Vagina (tissue), 2 donors: Measurements from ENCODE around the gene GNG7. TPM values are rescaled to one million over a fixed set of nuclear protein-coding genes. Genes with fewer than 3 reads are reported as not detected.

ENCODE experiments used
- DNase-seq, 2 donors: peaks; one replicate each; pipeline ENCODE4 v3.0.0-alpha.2; 2017; ENCODE audit errors: extremely low spot score in 2 of 2
- H3K27ac ChIP-seq: fragments of 200-600 bp; sonication (generic); one replicate; pipeline ENCODE4 v1.5.1; 2019
- H3K27me3 ChIP-seq: fragments of 200-600 bp; sonication (generic); one replicate; pipeline ENCODE4 v1.5.1; 2019
- H3K36me3 ChIP-seq, 2 donors: fragments of 200-600 bp; sonication (generic); one replicate each; pipeline ENCODE4 v1.5.1; 2017 to 2019
- H3K4me1 ChIP-seq: fragments of 200-600 bp; sonication (generic); one replicate; pipeline ENCODE4 v1.5.1; 2019
- H3K4me3 ChIP-seq, 2 donors: fragments of 200-600 bp; sonication (generic); 1 replicate in 1 of 2; 2 replicates in 1 of 2; pipeline ENCODE4 v1.5.1; 2016 to 2019
- H3K9me3 ChIP-seq: fragments of 200-600 bp; sonication (generic); one replicate; pipeline ENCODE4 v1.5.1; 2019
- CTCF ChIP-seq, 3 experiments: fragments of 450-650 bp in 2 of 3; fragments of 200-600 bp in 1 of 3; sonication (generic) in 1 of 3; IDR thresholded peaks; one replicate each; pipeline ENCODE4 v1.5.1; 2017 to 2019; ENCODE audit warnings: antibody characterized with exemption in 3 of 3, mild to moderate bottlenecking in 2 of 3, moderate library complexity in 2 of 3
- POLR2A ChIP-seq, 2 donors: fragments of 450-650 bp; IDR thresholded peaks; one replicate each; pipeline ENCODE4 v1.6.1; 2017; ENCODE audit warnings: antibody characterized with exemption in 2 of 2, mild to moderate bottlenecking in 2 of 2, moderate library complexity in 2 of 2
- POLR2AphosphoS5 ChIP-seq, 2 donors: sonication (generic); formaldehyde crosslinking; IDR thresholded peaks; one replicate each; pipeline ENCODE4 v1.9.0; 2017; ENCODE audit warnings: antibody characterized with exemption in 2 of 2, mild to moderate bottlenecking in 2 of 2, low read depth in 1 of 2; ENCODE audit not compliant: insufficient read depth in 1 of 2
- intact Hi-C: fragments of 100-400 bp; cut with DNase I; formaldehyde crosslinking; loops from one replicate; pipeline ENCODE4 v1.15.1; 2023
- total RNA-seq: library from RNA; depleted of rRNA; stranded (reverse); fragments of >200 nt; gene quantifications from one replicate; pipeline ENCODE4 v1.2.3, GENCODE V29; 2016

GNG7 gene
- total RNA-seq, 1 donor from 2014 or later, result 2.0 TPM

GRCh38 chr19:2516727-2517126 lies 185.8 kb downstream of the GNG7 start:
- intact Hi-C loops, result no loop called here
- no peak overlapping the region for H3K27ac ChIP-seq
- TF ChIP-seq POLR2AphosphoS5 (IDR thresholded peaks at IDR 0.05; ENCODE audit: insufficient read depth in 1 of 2, low read depth in 1 of 2), result no peak
- no peak for TF ChIP-seq CTCF (IDR thresholded peaks at IDR 0.05)
- no peak for TF ChIP-seq POLR2A (IDR thresholded peaks at IDR 0.05)
- H3K9me3 ChIP-seq, result no peaks in the 10 kb centered on the region
- no peaks in the 10 kb centered on the region for H3K36me3 ChIP-seq
- no peak overlapping the region for H3K4me3 ChIP-seq
- DNase-seq, result no peak
- no peaks in the 10 kb centered on the region for H3K4me1 ChIP-seq
- H3K27me3 ChIP-seq, result no peaks in the 10 kb centered on the region

- H3K4me1 ChIP-seq, result no peaks in the 10 kb centered on the region
- H3K36me3 ChIP-seq, result no peaks in the 10 kb centered on the region
- H3K27me3 ChIP-seq, result no peaks in the 10 kb centered on the region
- no peak for DNase-seq
- no peak overlapping the region for H3K27ac ChIP-seq
- no peak for TF ChIP-seq CTCF (IDR thresholded peaks at IDR 0.05)
- no peak for TF ChIP-seq POLR2A (IDR thresholded peaks at IDR 0.05)
- no peak for TF ChIP-seq POLR2AphosphoS5 (IDR thresholded peaks at IDR 0.05; ENCODE audit: insufficient read depth in 1 of 2, low read depth in 1 of 2)
- intact Hi-C loops, result no loop called here
- no peaks in the 10 kb centered on the region for H3K9me3 ChIP-seq
- no peak overlapping the region for H3K4me3 ChIP-seq
These were observed 187.4 kb downstream of the GNG7 start for GRCh38 chr19:2514981-2515518.

GRCh38 chr19:2512523-2513431 lies 189.7 kb downstream of the GNG7 start:
- Histone ChIP-seq H3K27me3 (no peaks in the 10 kb centered on the region), H3K4me1 (no peaks in the 10 kb centered on the region), H3K36me3 (no peaks in the 10 kb centered on the region), H3K27ac (no peak overlapping the region), H3K4me3 (no peak overlapping the region), H3K9me3 (no peaks in the 10 kb centered on the region)
- intact Hi-C loops, result no loop called here
- no peak for DNase-seq
- TF ChIP-seq POLR2A (IDR thresholded peaks at IDR 0.05), result no peak
- TF ChIP-seq POLR2AphosphoS5 (IDR thresholded peaks at IDR 0.05; ENCODE audit: insufficient read depth in 1 of 2, low read depth in 1 of 2), result no peak
- no peak for TF ChIP-seq CTCF (IDR thresholded peaks at IDR 0.05)

GRCh38 chr19:2511991-2512390 lies 190.5 kb downstream of the GNG7 start:
- no peak for TF ChIP-seq POLR2A (IDR thresholded peaks at IDR 0.05)
- no peak for TF ChIP-seq CTCF (IDR thresholded peaks at IDR 0.05)
- TF ChIP-seq POLR2AphosphoS5 (IDR thresholded peaks at IDR 0.05; ENCODE audit: insufficient read depth in 1 of 2, low read depth in 1 of 2), result no peak
- H3K4me3 ChIP-seq, result no peak overlapping the region
- no peak for DNase-seq
- no peaks in the 10 kb centered on the region for H3K36me3 ChIP-seq
- intact Hi-C loops, result no loop called here
- no peaks in the 10 kb centered on the region for H3K4me1 ChIP-seq
- no peak overlapping the region for H3K27ac ChIP-seq
- H3K27me3 ChIP-seq, result no peaks in the 10 kb centered on the region
- no peaks in the 10 kb centered on the region for H3K9me3 ChIP-seq

GRCh38 chr19:2511570-2511969 lies 190.9 kb downstream of the GNG7 start:
- Histone ChIP-seq H3K4me1 (no peaks in the 10 kb centered on the region), H3K27me3 (no peaks in the 10 kb centered on the region), H3K27ac (no peak overlapping the region), H3K9me3 (no peaks in the 10 kb centered on the region), H3K36me3 (no peaks in the 10 kb centered on the region), H3K4me3 (no peak overlapping the region)
- TF ChIP-seq POLR2AphosphoS5 (IDR thresholded peaks at IDR 0.05; ENCODE audit: insufficient read depth in 1 of 2, low read depth in 1 of 2) (no peak), CTCF (IDR thresholded peaks at IDR 0.05) (no peak), POLR2A (IDR thresholded peaks at IDR 0.05) (no peak)
- intact Hi-C loops, result no loop called here
- no peak for DNase-seq
